H9 (cell line): ENCODE data around the gene GSG1L. TPM values are rescaled to one million over a fixed set of nuclear protein-coding genes. Genes with fewer than 3 reads are reported as not detected.

Experiments
- DNase-seq: peaks from one replicate; pipeline ENCODE4 v3.0.0-alpha.2; 2017
- H2AFZ ChIP-seq: one replicate; pipeline ENCODE4 v1.6.1; 2013; ENCODE audit warnings: mild to moderate bottlenecking, low read length, control low read depth, moderate library complexity
- H2AK5ac ChIP-seq: 2 replicates; pipeline ENCODE4 v1.6.1; 2013; ENCODE audit warnings: low read length, control low read depth, mixed read lengths; ENCODE audit not compliant: insufficient read length
- H2BK120ac ChIP-seq: one replicate; pipeline ENCODE4 v1.6.1; 2013; ENCODE audit warnings: low read depth, mild to moderate bottlenecking, low read length, control low read depth, inconsistent platforms; ENCODE audit not compliant: poor library complexity, severe bottlenecking
- H2BK12ac ChIP-seq: 2 replicates; pipeline ENCODE4 v1.6.1; 2013; ENCODE audit warnings: low read length, control low read depth, mixed read lengths, low read depth; ENCODE audit not compliant: insufficient read length
- H2BK15ac ChIP-seq: 2 replicates; pipeline ENCODE4 v1.6.1; 2013; ENCODE audit warnings: low read depth, low read length, control low read depth
- H2BK20ac ChIP-seq: one replicate; pipeline ENCODE4 v1.6.1; 2013; ENCODE audit warnings: low read depth, mild to moderate bottlenecking, low read length, control low read depth, inconsistent platforms; ENCODE audit not compliant: poor library complexity, severe bottlenecking
- H2BK5ac ChIP-seq: 2 replicates; pipeline ENCODE4 v1.6.1; 2013; ENCODE audit warnings: low read length, control low read depth, mixed read lengths; ENCODE audit not compliant: insufficient read length
- H3K14ac ChIP-seq: 2 replicates; pipeline ENCODE4 v1.6.1; 2013; ENCODE audit warnings: low read length, control low read depth; ENCODE audit not compliant: insufficient read depth
- H3K18ac ChIP-seq: 2 replicates; pipeline ENCODE4 v1.6.1; 2013; ENCODE audit warnings: low read depth, mild to moderate bottlenecking, mixed read lengths, low read length, control low read depth; ENCODE audit not compliant: insufficient read length
- H3K23ac ChIP-seq: 2 replicates; pipeline ENCODE4 v1.6.1; 2013; ENCODE audit warnings: low read length, control low read depth, mixed read lengths, low read depth; ENCODE audit not compliant: insufficient read length
- H3K23me2 ChIP-seq: 2 replicates; pipeline ENCODE4 v1.6.1; 2013; ENCODE audit warnings: low read depth, mild to moderate bottlenecking, mixed read lengths, low read length, control low read depth; ENCODE audit not compliant: insufficient read length, poor library complexity, severe bottlenecking
- H3K27ac ChIP-seq: 2 replicates; pipeline ENCODE4 v1.5.1; 2013; ENCODE audit warnings: low read length, control low read depth, mixed read lengths, low read depth; ENCODE audit not compliant: insufficient read length
- H3K27me3 ChIP-seq: 2 replicates; pipeline ENCODE4 v1.6.1; 2013; ENCODE audit warnings: low read length, control low read depth, inconsistent platforms; ENCODE audit not compliant: insufficient read depth
- H3K4ac ChIP-seq: 2 replicates; pipeline ENCODE4 v1.6.1; 2013; ENCODE audit warnings: low read depth, mild to moderate bottlenecking, control low read depth, inconsistent platforms, low read length, moderate library complexity
- H3K4me1 ChIP-seq: 2 replicates; pipeline ENCODE4 v1.6.1; 2013; ENCODE audit warnings: low read length, control low read depth, inconsistent platforms; ENCODE audit not compliant: insufficient read depth
- H3K4me2 ChIP-seq: 2 replicates; pipeline ENCODE4 v1.6.1; 2013; ENCODE audit warnings: low read length, control low read depth, mixed read lengths; ENCODE audit not compliant: insufficient read length, insufficient read depth
- H3K56ac ChIP-seq: 2 replicates; pipeline ENCODE4 v1.6.1; 2013; ENCODE audit warnings: low read depth, mild to moderate bottlenecking, mixed read lengths, low read length, control low read depth; ENCODE audit not compliant: insufficient read length
- H3K79me1 ChIP-seq: 2 replicates; pipeline ENCODE4 v1.6.1; 2013; ENCODE audit warnings: low read depth, mild to moderate bottlenecking, moderate library complexity, low read length, control low read depth, inconsistent platforms; ENCODE audit not compliant: insufficient read depth, poor library complexity, severe bottlenecking
- H3K79me2 ChIP-seq: 2 replicates; pipeline ENCODE4 v1.6.1; 2013; ENCODE audit warnings: low read length, control low read depth, inconsistent platforms; ENCODE audit not compliant: insufficient read depth
- H3K9ac ChIP-seq: 2 replicates; pipeline ENCODE4 v1.6.1; 2013; ENCODE audit warnings: low read length, control low read depth, mixed read lengths; ENCODE audit not compliant: insufficient read length; ENCODE audit errors: extremely low read depth
- H3K9me3 ChIP-seq: one replicate; pipeline ENCODE4 v1.6.1; 2013; ENCODE audit warnings: low read depth, low read length, inconsistent platforms; ENCODE audit not compliant: control insufficient read depth
- H3T11ph ChIP-seq: one replicate; pipeline ENCODE4 v1.6.1; 2013; ENCODE audit warnings: mild to moderate bottlenecking, low read length, control low read depth, inconsistent platforms
- H4K20me1 ChIP-seq: one replicate; pipeline ENCODE4 v1.6.1; 2013; ENCODE audit not compliant: control insufficient read depth, insufficient read length, insufficient read depth
- H4K5ac ChIP-seq: 2 replicates; pipeline ENCODE4 v1.6.1; 2013; ENCODE audit warnings: low read depth, mild to moderate bottlenecking, mixed read lengths, low read length, control low read depth; ENCODE audit not compliant: insufficient read length
- H4K8ac ChIP-seq: replicated peaks from 2 replicates; pipeline ENCODE4 v1.6.1; 2013; ENCODE audit warnings: low read length, control low read depth, mixed read lengths, low read depth; ENCODE audit not compliant: insufficient read length
- H4K91ac ChIP-seq: 2 replicates; pipeline ENCODE4 v1.6.1; 2013; ENCODE audit warnings: low read depth, mild to moderate bottlenecking, moderate library complexity, mixed read lengths, low read length, control low read depth; ENCODE audit not compliant: insufficient read length
- H3K27ac Mint-ChIP-seq, 3 experiments: 2 replicates in 2 of 3; 3 replicates in 1 of 3; pipeline ENCODE4 v1.8.0; 2020 to 2021; ENCODE audit warnings: mixed read lengths in 3 of 3, mild to moderate bottlenecking in 1 of 3, moderate library complexity in 1 of 3
- H3K27me3 Mint-ChIP-seq: 2 replicates; pipeline ENCODE4 v1.8.0; 2021; ENCODE audit warnings: low read depth, mild to moderate bottlenecking, moderate library complexity, mixed read lengths
- H3K36me3 Mint-ChIP-seq, 3 experiments: 2 replicates in 2 of 3; 3 replicates in 1 of 3; pipeline ENCODE4 v1.8.0; 2020 to 2021; ENCODE audit warnings: low read depth in 3 of 3, mixed read lengths in 3 of 3; ENCODE audit not compliant: insufficient read depth in 1 of 3
- H3K4me1 Mint-ChIP-seq, 2 experiments: 2 replicates each; pipeline ENCODE4 v1.8.0; 2020; ENCODE audit warnings: mixed read lengths in 2 of 2
- H3K4me3 Mint-ChIP-seq, 2 experiments: 2 replicates in 1 of 2; 3 replicates in 1 of 2; pipeline ENCODE4 v1.8.0; 2020 to 2021; ENCODE audit warnings: mild to moderate bottlenecking in 2 of 2, mixed read lengths in 2 of 2, moderate library complexity in 1 of 2
- H3K9me3 Mint-ChIP-seq, 2 experiments: 2 replicates in 1 of 2; 3 replicates in 1 of 2; pipeline ENCODE4 v1.8.0; 2020; ENCODE audit warnings: mild to moderate bottlenecking in 2 of 2, mixed read lengths in 2 of 2, moderate library complexity in 1 of 2
- WGBS: extraction: QIAGEN DNeasy Blood & Tissue Kit; methylation state at CpG from one replicate; pipeline ENCODE4 v1.1.7; 2013; ENCODE audit warnings: missing lambda C conversion rate, low lambda C conversion rate, mixed read lengths; ENCODE audit not compliant: insufficient read length; ENCODE audit errors: extremely low coverage; 5-methylcytosine and 5-hydroxymethylcytosine counted together
- total RNA-seq: library from RNA; stranded (reverse); gene quantifications from 2 replicates; pipeline ENCODE4 v1.2.1, GENCODE V29; 2021
- TF ChIP-seq, protein P1 (sequence below): fragments of 200-600 bp; sonication (generic); conservative IDR thresholded peaks from 3 replicates; pipeline ENCODE4 v1.8.0; 2021; ENCODE audit warnings: antibody characterized with exemption, mild to moderate bottlenecking

Gene GSG1L
- total RNA-seq, 1 experiment from 2014 or later: 0.35 TPM

DNA sequence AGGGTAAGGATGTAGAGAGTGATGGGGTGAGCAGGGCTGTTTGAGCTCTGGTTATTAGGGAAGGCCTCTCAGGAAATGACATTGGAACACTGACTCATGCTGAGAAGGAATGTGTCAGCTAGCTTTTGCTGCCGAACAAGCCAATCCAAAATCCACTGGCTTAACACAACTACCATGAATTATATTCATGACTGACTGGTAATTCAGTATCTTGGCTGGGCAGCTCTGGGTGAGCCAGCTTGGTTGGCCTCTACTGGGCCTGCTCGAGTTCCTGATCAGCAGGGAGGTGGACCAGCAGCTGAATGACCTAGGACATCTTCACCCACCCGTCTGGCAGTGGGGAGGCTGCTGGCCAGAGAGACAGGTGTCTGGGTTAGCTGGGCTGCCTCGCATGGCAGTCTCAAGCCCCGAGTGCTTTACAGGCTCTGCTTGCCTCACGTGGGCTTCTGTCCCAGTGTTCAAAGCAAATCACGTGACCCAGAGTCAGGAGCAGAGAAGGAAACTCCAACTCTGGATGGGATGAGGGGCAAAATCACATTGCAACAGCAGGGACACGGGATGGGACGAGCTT lies 304.1 kb downstream of the GSG1L start:
- Histone ChIP-seq H2AK5ac (no peak overlapping the region), H2BK20ac (no peak overlapping the region), H3K23me2 (no peaks in the 10 kb centered on the region), H2BK120ac (no peak overlapping the region), H3K18ac (no peak overlapping the region), H3K4me2 (no peak overlapping the region), H2BK15ac (no peak overlapping the region), H3K9ac (no peak overlapping the region), H3K79me1 (no peaks in the 10 kb centered on the region), H3T11ph (no peak overlapping the region), H3K23ac (no peak overlapping the region), H3K4ac (no peak overlapping the region), H2BK5ac (no peak overlapping the region), H3K79me2 (no peaks in the 10 kb centered on the region), H4K8ac (no peak overlapping the region), H2AFZ (no peak overlapping the region), H4K91ac (no peak overlapping the region), H3K4me1 (no peaks in the 10 kb centered on the region), H4K5ac (no peak overlapping the region), H3K56ac (no peak overlapping the region), H3K14ac (no peak overlapping the region), H4K20me1 (no peaks in the 10 kb centered on the region), H3K9me3 (no peaks in the 10 kb centered on the region), H2BK12ac (no peak overlapping the region), H3K27me3 (no peaks in the 10 kb centered on the region), H3K27ac (no peak overlapping the region)
- H3K9me3 Mint-ChIP-seq: peaks cover 3 to 4% of the 10 kb centered on the region in 2 experiments; a peak in 3 of 5 replicates
- TF ChIP-seq, protein P1, sequence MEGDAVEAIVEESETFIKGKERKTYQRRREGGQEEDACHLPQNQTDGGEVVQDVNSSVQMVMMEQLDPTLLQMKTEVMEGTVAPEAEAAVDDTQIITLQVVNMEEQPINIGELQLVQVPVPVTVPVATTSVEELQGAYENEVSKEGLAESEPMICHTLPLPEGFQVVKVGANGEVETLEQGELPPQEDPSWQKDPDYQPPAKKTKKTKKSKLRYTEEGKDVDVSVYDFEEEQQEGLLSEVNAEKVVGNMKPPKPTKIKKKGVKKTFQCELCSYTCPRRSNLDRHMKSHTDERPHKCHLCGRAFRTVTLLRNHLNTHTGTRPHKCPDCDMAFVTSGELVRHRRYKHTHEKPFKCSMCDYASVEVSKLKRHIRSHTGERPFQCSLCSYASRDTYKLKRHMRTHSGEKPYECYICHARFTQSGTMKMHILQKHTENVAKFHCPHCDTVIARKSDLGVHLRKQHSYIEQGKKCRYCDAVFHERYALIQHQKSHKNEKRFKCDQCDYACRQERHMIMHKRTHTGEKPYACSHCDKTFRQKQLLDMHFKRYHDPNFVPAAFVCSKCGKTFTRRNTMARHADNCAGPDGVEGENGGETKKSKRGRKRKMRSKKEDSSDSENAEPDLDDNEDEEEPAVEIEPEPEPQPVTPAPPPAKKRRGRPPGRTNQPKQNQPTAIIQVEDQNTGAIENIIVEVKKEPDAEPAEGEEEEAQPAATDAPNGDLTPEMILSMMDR: no peak
- H3K4me3 Mint-ChIP-seq: no peak overlapping the region
- WGBS: no CpG with 5 or more reads among the region's 9 CpGs
- peaks cover 19% of the 10 kb centered on the region in 2 experiments for H3K4me1 Mint-ChIP-seq
- H3K36me3 Mint-ChIP-seq: peaks cover 6 to 10% (median 9%) of the 10 kb centered on the region in 3 experiments; a peak in 6 of 7 replicates
- no peaks in the 10 kb centered on the region for H3K27me3 Mint-ChIP-seq
- H3K27ac Mint-ChIP-seq: no peak overlapping the region; a peak in 1 of 7 replicates
- DNase-seq: no peak
